GM12891 (cell line): ENCODE data around the gene GUCA1A.

ENCODE experiments used
- PAX5 ChIP-seq: IDR thresholded peaks from 2 replicates; pipeline ENCODE4 v1.6.1; 2011; ENCODE audit warnings: low read length, moderate library complexity, mild to moderate bottlenecking; ENCODE audit not compliant: insufficient read depth, severe bottlenecking
- POLR2A ChIP-seq: IDR thresholded peaks from 2 replicates; pipeline ENCODE4 v1.6.1; 2011; ENCODE audit warnings: low read depth, low read length, control low read depth
- POLR2AphosphoS5 ChIP-seq: IDR thresholded peaks from 2 replicates; pipeline ENCODE4 v1.6.1; 2011; ENCODE audit warnings: low read depth, low read length, control low read depth
- TAF1 ChIP-seq: IDR thresholded peaks from 2 replicates; pipeline ENCODE4 v1.6.1; 2011; ENCODE audit warnings: low read depth, low read length, control low read depth

GRCh38 chr6:42195415-42195814, 22.3 kb downstream of the GUCA1A start:
- TF ChIP-seq POLR2AphosphoS5 (no peak), POLR2A (no peak), TAF1 (no peak), PAX5 (no peak)
